GM21619 (cell line): ENCODE measurements around the gene FHOD3.
"Not testable (repeated sequence)": the region's sequence is repeated elsewhere in the genome, so short reads cannot be mapped to it uniquely, and the experiment has no call there.

Source experiments
- ATAC-seq: cut with Tn5 transposase; IDR thresholded peaks from one replicate; pipeline ENCODE4 v1.9.1; 2021; ENCODE audit not compliant: unreplicated experiment

The FHOD3 gene

GRCh38 chr18:36441426-36442240, 144.1 kb downstream of the FHOD3 start:
- ATAC-seq, result no peak

- no peak for ATAC-seq
Observed at GRCh38 chr18:36442717-36443116, 145.2 kb downstream of the FHOD3 start.

GRCh38 chr18:36446059-36446458, 148.5 kb downstream of the FHOD3 start:
- no peak for ATAC-seq

GRCh38 chr18:36448384-36449290, 151.1 kb downstream of the FHOD3 start:
- no peak for ATAC-seq

GRCh38 chr18:36449451-36449850, 151.9 kb downstream of the FHOD3 start:
- ATAC-seq, result no peak

DNA sequence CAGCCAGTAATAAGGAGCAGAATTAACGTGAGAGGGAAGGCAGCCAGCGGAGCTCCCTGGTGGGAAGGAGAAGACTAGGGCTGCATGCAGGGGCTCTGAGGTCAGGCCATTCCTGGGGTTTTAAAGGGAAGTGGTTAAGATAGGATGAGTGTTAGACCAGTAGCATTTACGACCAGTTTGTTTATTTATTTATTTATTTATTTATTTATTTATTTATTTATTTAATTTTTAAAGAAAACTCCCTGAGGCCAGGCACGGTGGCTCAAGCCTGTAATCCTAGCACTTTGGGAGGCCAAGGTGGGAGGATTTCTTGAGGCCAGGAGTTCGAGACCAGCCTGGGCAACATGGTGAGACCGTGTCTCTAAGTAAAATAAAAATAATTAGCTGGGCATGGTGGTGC, 152.8 kb downstream of the FHOD3 start:
- no peak for ATAC-seq

GRCh38 chr18:36451454-36452251, 154.1 kb downstream of the FHOD3 start:
- no peak for ATAC-seq

DNA sequence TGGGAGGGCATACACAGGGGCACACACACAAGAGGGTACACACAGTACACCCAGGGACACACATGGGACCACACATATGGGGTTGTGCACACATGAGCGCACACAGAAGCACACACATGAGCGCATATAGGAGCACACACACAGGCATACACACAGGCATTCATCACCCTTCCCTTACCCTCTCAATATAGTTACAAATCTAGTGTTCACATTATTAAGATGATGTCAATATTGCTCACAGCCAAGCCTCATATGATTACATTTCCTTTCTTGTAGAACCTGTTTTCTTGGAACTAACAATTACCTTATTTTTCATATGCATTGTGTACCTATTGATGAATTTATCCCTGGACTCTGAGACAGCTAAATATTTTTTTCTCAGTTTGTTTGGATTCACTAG, 156.7 kb downstream of the FHOD3 start:
- no peak for ATAC-seq

GRCh38 chr18:36454848-36455458, 157.4 kb downstream of the FHOD3 start:
- ATAC-seq, result no peak

- no peak for ATAC-seq
Observed at GRCh38 chr18:36455931-36456330, 158.4 kb downstream of the FHOD3 start.

- no peak for ATAC-seq
Observed at GRCh38 chr18:36456622-36457021, 159.1 kb downstream of the FHOD3 start.

- ATAC-seq, result no peak
Observed at GRCh38 chr18:36457683-36458082, 160.2 kb downstream of the FHOD3 start.

DNA sequence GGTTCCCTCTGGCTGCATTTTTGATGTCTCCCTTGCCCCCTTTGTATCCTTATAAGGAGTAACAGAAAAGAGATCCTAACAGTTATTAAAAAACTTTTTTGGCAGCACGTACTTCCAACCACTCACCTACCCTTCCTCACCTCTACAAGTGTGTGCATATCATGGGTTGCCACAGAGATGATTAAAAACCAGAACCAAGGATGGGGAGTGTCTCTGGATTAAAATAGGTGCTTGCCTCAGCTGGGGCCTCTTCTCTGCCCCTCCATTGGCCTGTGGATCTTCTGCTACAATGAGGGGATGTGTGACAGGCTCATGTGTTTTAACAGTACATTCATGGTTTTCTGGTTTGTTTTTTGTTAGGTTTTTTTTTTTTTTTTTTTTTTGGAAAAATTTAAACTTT, 160.8 kb downstream of the FHOD3 start:
- ATAC-seq, result no peak

DNA sequence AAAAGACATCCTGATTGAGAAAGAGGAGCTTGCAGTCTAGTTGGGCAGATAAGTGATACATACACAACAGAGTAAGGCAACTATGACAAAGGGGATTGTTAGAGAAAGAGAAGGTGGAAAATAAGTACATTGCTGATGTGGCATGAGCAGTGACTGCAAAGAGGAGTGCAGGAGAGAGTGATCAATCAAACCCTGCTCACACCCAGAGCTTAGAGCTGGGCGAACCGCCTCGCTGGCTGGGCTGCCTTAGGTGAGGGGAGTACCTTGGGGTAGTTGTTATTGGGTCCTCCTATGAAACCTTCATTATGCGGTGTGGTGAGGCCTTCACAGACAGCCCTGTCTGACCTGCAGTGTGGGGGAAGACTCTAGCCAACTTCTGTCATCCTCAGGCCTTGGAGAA, 161.7 kb downstream of the FHOD3 start:
- ATAC-seq, result no peak

DNA sequence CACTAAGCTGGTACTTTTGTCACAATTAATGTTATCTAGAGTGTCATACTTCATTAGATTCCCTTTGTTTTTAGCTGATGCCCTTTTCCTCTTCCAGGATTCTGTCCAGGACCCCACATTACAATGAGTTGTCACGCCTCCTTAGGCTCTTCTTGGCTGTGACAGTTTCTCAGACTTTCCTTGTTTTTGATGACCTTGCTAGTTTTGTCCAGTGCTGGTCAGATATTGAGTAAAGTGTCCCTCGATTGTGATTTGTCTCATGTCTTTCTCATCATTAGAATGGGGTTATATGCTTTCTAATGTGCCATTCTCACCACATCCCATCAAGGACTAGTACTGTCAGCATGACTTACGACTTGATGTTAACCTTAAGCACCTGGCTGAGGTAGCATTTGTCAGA, 162.3 kb downstream of the FHOD3 start:
- ATAC-seq, result no peak

DNA sequence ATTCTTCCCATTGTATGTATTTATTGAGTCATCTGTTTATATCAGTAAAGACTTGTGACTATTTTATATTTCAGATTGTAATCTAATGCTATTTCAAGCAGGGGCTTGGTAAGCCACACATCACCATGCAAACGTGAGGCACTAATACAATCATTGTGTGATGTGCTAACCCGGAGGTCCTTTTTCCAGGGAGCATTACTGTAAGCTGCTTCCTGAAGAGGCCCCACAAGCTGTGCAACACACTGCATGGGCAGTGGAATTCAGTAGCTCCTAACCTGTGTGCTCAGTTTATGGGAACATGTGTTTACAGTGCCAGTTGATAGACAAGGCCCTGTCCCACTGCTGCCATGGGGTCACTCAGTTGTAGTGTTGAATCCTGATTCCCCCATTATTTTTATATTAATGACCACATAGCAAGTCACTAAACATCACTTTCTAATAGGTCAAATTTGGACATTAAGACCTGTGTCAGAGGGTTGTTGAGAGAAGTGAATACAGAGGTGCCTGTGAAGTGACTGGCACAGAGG, 162.9 kb downstream of the FHOD3 start:
- ATAC-seq, result no peak

GRCh38 chr18:36460854-36461253, 163.3 kb downstream of the FHOD3 start:
- ATAC-seq, result no peak

- no peak for ATAC-seq
Observed at GRCh38 chr18:36461551-36461987, 164.1 kb downstream of the FHOD3 start.

GRCh38 chr18:36463516-36463915, 166.0 kb downstream of the FHOD3 start:
- ATAC-seq, result not testable (repeated sequence)

DNA sequence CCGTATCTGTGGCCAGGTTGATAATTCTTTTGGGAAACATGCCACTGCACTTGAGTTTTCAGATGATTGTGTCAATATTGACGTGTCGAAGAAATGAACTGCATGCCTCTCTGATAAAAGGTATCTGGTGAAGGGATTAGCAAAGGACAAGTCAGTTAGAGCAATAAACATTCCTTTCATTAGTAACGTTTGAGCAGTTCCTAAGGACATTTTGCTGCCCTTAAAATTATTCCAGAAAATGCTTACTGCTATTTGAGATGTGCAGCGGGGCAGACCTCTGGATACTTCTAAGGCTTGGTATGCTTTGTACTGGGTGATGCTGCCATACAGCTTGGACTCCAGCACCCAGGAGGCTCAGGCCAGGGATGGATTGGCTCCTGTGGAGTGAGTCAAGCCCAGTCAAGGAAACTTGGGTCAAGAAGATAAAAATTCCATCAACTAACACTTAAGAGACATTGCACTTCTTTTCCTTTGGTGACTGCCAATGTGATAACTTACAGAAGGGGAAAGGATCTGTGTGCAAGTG, 166.7 kb downstream of the FHOD3 start:
- ATAC-seq, result no peak
